PFSK-1 (cell line): ENCODE measurements around the gene TRERF1.
A peak's percentile ranks its signal among the peaks of the same experiment; 100 is the strongest.

Experiments used
- FOXP2 ChIP-seq: optimal IDR thresholded peaks from 2 replicates; pipeline ENCODE3; 2011; ENCODE audit warnings: borderline replicate concordance, control low read depth, inconsistent platforms; ENCODE audit not compliant: insufficient read depth; ENCODE audit errors: extremely low read length, extremely low read depth
- POLR2AphosphoS5 ChIP-seq: IDR thresholded peaks from 2 replicates; pipeline ENCODE4 v1.6.1; 2012; ENCODE audit warnings: low read depth, mild to moderate bottlenecking, control low read depth, low read length, moderate library complexity
- SIN3A ChIP-seq: IDR thresholded peaks from 2 replicates; pipeline ENCODE4 v1.6.1; 2012; ENCODE audit warnings: mild to moderate bottlenecking, low read length, moderate library complexity, borderline replicate concordance; ENCODE audit not compliant: insufficient read depth
- TAF1 ChIP-seq: IDR thresholded peaks from 2 replicates; pipeline ENCODE4 v1.6.1; 2012; ENCODE audit warnings: low read length, control low read depth, borderline replicate concordance; ENCODE audit not compliant: insufficient read depth
- TF ChIP-seq, protein P1 (sequence below), 2 experiments: IDR thresholded peaks; 2 replicates each; pipeline versions ENCODE4 v1.6.1 to v1.8.0; 2011 to 2012; ENCODE audit warnings: low read depth in 2 of 2, low read length in 2 of 2, control low read depth in 1 of 2, inconsistent platforms in 1 of 2, mild to moderate bottlenecking in 1 of 2, moderate library complexity in 1 of 2; ENCODE audit not compliant: insufficient read depth in 1 of 2

TRERF1 gene

GRCh38 chr6:42251911-42252637 lies 199.7 kb downstream of the TRERF1 start:
- TF ChIP-seq POLR2AphosphoS5: peak; percentile 67
- no peak; the same call in 1 of the 2 replicates for TF ChIP-seq TAF1
- TF ChIP-seq SIN3A: peak; percentile 39; the same call in 1 of the 2 replicates
- TF ChIP-seq, protein P1, sequence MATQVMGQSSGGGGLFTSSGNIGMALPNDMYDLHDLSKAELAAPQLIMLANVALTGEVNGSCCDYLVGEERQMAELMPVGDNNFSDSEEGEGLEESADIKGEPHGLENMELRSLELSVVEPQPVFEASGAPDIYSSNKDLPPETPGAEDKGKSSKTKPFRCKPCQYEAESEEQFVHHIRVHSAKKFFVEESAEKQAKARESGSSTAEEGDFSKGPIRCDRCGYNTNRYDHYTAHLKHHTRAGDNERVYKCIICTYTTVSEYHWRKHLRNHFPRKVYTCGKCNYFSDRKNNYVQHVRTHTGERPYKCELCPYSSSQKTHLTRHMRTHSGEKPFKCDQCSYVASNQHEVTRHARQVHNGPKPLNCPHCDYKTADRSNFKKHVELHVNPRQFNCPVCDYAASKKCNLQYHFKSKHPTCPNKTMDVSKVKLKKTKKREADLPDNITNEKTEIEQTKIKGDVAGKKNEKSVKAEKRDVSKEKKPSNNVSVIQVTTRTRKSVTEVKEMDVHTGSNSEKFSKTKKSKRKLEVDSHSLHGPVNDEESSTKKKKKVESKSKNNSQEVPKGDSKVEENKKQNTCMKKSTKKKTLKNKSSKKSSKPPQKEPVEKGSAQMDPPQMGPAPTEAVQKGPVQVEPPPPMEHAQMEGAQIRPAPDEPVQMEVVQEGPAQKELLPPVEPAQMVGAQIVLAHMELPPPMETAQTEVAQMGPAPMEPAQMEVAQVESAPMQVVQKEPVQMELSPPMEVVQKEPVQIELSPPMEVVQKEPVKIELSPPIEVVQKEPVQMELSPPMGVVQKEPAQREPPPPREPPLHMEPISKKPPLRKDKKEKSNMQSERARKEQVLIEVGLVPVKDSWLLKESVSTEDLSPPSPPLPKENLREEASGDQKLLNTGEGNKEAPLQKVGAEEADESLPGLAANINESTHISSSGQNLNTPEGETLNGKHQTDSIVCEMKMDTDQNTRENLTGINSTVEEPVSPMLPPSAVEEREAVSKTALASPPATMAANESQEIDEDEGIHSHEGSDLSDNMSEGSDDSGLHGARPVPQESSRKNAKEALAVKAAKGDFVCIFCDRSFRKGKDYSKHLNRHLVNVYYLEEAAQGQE (IDR thresholded peaks at IDR 0.05; ENCODE audit: insufficient read depth in 1 of 2, low read depth in 2 of 2, low read length in 2 of 2): peak; percentile 58 to 70; a peak in 2 of 4 replicates
- TF ChIP-seq FOXP2: peak; percentile 91

DNA sequence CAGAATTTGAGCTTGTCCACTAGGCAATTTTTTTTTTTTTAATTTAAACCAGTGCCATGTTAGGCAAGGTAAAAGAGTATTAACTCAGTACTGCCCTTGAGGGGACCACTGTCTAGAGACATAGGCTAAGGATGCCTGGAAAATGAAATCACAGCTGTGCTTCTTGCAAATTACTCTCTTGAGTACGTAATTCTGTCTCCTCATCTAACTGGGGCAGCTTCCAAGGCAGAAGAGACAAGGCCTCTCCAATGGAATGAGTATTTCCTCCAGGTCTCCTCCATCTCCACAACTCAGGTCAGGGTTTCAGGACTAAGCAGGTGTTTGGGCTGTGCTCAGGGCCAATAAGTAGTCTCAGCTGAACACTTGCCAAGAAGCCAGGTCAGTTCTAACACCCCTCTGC lies 200.2 kb downstream of the TRERF1 start:
- TF ChIP-seq FOXP2: no peak

DNA sequence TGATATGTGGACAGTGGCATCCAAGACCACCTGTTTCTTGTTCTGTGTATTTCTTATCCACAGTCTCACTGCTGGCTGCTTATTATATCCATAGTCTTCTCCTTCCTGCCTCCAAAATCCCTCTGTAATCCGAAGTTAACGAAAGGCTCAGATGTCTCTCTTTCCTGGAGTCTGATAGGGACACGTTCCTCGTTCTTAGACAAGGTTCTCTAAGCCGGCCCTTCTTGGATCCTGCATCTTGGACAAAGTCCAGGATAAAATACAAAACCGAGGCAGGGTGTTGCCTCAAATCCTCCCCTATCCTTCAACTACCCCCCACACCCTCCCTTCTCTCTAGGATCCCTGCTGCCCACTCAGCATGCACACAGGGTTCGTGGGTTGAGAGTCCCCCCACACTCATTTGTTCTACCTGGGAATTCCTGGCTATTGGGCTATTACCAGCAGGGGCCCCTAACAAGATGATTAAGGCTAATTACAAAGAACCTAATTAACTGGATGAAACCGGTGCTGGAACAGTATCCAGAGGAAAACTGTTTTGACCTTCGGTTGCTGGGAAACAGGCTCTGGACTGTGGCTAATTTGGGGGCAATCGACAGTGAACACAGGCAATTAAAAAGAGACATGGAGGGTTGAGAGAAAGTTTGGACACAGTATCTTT lies 201.3 kb downstream of the TRERF1 start:
- TF ChIP-seq FOXP2 (no peak), POLR2AphosphoS5 (no peak), SIN3A (no peak), TAF1 (no peak)
- TF ChIP-seq, protein P1 (IDR thresholded peaks at IDR 0.05; ENCODE audit: insufficient read depth in 1 of 2, low read depth in 2 of 2, low read length in 2 of 2): no peak

DNA sequence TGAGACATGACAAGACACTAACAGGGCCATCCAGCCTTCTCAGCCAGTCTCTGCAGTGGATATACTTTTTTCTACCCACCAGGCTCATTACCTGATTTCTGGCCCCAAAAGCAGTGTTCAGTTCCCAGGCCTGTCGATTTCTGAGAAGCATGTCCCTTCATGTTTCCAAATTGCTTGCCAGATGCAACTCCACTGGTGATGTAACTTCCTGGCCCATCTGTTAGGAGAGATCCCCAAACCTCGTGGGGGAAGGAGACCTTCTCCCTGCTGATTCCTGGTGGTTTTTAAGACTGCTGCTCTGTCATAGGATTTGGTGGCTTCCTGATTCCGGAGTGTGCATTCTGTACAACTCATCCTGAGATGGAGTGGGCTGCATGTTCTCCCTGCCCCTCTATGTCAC lies 202.4 kb downstream of the TRERF1 start:
- TF ChIP-seq SIN3A (no peak), TAF1 (no peak), POLR2AphosphoS5 (no peak), FOXP2 (no peak)
- TF ChIP-seq, protein P1 (IDR thresholded peaks at IDR 0.05; ENCODE audit: insufficient read depth in 1 of 2, low read depth in 2 of 2, low read length in 2 of 2): no peak

DNA sequence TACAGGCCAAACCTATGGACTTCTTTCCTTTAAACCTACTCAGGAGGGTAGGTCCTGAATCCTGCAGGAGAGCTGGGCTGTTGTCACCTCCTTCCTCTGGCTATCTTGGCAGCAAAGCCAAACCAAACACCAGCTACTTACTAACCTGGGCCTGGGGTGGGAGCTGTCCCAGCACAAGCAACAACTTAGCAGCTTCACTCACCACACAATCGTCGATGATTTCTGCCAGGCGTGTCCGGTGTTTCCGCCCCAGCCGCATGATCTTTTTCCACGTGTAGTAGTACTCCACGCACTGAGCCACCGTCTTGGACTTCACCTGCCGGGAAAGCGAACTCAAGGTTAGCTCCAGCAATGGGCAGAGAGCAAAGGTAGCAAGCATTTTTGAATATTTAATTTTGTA lies 208.7 kb downstream of the TRERF1 start:
- TF ChIP-seq SIN3A: no peak

GRCh38 chr6:42241915-42242314 lies 209.8 kb downstream of the TRERF1 start:
- TF ChIP-seq TAF1 (no peak), SIN3A (no peak), FOXP2 (no peak), POLR2AphosphoS5 (no peak)
- TF ChIP-seq, protein P1 (IDR thresholded peaks at IDR 0.05; ENCODE audit: insufficient read depth in 1 of 2, low read depth in 2 of 2, low read length in 2 of 2): no peak
